ENCODE measurements around the gene WDR38.
"Not testable (repeated sequence)": the region's sequence is repeated elsewhere in the genome, so short reads cannot be mapped to it uniquely, and the experiment has no call there.

WDR38 gene

DNA sequence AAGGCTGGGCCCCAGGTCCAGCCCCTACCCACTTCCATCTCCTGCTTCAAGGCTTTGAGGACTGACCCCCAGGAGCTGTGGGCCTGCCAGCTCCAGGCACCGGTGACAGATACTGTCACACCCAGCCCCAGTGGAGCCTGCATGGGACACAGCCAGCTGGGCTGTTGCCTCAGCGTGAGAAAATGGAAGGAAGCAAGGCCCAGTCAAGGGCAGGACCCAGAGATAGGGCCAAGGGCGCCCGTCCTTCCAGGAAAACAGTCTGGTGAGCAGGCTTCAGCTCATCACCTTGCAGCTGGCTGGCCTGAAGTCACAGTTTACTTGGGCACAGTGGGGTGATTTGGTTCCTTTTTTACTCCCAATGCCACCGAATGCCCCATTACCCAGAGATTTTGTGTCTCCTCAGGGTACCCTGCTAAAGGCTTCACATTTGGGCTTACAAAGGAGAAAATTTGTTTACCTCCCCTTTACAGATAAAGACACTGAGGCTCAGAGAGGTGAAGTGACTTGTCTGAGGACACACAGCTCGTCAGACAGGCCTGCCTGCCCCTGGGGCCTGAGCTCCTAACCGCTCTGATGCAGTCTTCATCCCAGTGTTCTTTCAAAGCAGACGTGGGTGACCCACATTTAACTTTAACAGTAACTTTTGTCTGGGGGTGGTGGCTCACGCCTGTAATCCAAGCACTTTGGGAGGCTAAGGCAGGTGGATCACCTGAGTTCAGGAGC lies 21.5 kb upstream of the WDR38 start:
- H3K4me3 ChIP-seq (ENCODE audit: low read depth, low read length), result no peak overlapping the region
- no peak for DNase-seq (ENCODE audit: low read depth)

DNA sequence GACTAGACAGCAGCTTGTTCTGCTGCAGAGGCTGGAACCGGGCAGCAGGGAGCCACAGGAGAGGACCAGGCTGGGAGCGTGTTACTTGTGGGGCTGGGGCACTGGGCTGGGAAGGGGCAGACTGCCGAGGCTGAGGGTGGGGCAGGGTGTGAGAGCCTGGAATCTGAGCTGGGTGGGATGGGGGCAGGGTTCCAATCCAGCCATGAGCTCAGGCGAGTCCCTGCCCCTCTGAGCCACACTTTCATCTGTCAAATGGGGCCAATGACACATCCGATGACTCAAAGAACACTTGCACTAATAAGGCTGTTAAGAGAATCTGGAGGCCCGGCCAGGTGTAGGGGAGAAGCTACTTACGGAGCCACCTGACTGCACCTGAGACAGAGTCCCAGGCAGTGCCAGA lies 18.7 kb upstream of the WDR38 start:
- H3K4me3 ChIP-seq (ENCODE audit: low read depth, low read length), result no peak overlapping the region
- DNase-seq (ENCODE audit: low read depth), result no peak

DNA sequence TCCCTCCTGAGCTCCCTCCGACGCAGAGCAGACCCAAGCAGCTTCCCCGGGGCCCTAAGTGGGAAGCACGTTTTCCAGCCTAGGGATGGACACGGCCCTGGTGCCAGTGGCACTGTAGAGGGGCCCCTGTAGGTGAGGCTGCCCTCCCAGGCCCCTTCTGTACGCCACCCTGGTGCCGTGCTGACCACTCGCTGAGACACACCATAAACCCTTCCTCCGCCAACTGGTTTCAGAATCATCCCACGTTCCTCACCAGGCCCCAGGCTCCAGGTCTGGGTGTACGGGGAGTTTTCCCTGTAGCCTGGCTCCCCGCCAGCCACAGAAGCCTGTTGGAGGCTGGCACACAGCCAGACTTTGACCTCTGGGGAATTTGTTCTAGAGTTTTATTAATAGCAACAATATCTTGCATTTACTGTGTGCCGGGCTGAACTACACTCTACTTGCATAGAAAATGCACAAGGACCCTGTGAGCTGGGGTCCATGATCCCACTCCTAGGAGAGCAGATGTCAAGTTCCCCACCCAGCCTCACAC lies 18.2 kb upstream of the WDR38 start:
- peak; percentile 68 for DNase-seq (ENCODE audit: low read depth)
- no peak overlapping the region for H3K4me3 ChIP-seq (ENCODE audit: low read depth, low read length)

DNA sequence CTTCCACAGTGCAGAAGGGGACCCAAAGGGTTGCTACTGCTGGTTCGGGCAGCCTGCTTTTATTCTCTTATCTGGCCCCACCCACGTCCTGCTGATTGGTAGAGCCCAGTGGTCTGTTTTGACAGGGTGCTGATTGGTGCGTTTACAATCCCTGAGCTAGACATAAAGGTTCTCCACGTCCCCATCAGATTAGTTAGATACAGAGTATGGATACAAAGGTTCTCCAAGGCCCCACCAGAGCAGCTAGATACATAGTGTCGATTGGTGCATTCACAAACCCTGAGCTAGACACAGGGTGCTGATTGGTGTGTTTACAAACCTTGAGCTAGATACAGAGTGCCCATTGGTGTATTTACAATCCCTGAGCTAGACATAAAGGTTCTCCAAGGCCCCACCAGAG lies 15.1 kb upstream of the WDR38 start:
- not testable (repeated sequence) for H3K4me3 ChIP-seq (ENCODE audit: low read depth, low read length); DNase-seq (ENCODE audit: low read depth)

DNA sequence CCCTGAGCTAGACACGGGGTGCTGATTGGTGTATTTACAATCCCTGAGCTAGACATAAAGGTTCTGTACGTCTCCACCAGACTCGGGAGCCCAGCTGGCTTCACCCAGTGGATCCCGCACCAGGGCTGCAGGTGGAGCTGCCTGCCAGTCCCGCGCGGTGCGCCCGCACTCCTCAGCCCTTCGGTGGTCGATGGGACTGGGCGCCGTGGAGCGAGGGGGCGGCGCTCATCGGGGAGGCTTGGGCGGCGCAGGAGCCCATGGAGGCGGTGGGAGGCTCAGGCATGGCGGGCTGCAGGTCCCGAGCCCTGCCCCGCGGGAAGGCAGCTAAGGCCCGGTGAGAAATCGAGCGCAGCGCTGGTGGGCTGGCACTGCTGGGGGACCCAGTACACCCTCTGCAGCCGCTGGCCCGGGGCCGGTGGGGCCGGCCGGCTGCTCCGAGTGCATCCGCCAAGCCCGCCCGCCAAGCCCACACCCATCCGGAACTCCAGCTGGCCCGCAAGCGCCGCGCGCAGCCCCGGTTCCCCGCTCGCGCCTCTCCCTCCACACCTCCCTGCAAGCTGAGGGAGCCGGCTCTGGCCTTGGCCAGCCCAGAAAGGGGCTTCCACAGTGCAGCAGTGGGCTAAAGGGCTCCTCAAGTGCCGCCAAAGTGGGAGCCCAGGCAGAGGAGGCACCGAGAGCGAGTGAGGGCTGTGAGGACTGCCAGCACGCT lies 14.5 kb upstream of the WDR38 start:
- not testable (repeated sequence) for DNase-seq (ENCODE audit: low read depth); H3K4me3 ChIP-seq (ENCODE audit: low read depth, low read length)

DNA sequence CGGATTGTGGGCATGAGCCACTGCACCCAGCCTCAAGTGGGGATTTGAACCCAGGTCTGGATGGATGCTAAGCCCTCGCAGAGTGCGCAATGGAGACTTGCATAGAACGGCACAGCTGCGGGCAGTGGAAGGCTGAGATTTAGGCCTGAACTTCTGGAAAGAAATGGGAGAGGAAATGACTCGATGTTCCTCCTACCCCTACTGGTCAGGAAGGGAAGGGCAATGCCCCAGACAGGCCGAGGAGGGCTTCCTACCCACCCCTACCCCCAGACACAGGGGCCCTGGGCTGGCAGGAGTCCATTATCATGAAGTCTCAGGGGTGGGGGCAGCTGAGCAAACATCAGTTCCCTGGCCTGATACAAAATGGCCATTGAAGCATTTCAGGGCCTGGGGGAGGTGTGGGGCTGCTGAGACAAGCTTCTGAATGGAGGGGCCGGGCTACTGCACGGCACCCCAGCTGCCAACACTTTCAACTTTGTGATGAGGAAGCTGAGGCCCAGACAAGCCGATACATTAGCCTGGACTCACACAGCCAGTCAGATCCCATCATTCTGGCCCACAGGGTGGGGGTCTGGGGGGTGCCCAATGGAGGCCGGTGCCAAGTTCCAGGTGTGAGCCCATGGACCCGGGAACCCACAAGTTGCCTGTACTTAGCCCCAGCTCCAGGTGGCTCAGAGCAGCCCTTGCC lies 13.5 kb upstream of the WDR38 start:
- no peak overlapping the region for H3K4me3 ChIP-seq (ENCODE audit: low read depth, low read length)
- DNase-seq (ENCODE audit: low read depth), result no peak

DNA sequence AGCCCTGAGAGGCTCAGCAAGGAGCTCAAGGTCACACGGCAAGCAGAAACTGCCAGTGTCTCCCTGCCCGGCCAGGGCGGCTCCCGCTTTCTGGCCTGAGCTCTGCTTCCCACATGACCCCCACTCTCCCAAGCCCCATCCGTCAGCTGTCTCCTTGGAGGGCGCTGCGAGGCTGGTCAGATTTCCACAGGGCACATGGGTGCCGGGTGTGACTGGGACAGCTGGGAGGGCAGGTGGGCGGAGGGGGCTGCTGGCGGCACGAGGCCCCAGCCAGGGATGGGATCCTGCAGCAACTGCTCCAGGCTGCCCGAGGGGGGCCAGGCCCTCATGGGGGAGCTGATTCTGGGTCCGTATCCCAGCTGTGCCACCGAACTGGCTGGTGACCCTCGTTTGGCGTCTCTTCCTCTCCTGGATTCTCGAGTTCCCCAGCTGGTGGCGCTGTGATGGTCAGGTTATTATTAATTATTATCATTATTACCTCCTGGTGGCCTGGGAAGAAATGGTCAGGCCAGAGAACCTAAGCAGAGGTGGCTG lies 12.9 kb upstream of the WDR38 start:
- DNase-seq (ENCODE audit: low read depth), result peak; percentile 67
- H3K4me3 ChIP-seq (ENCODE audit: low read depth, low read length), result no peak overlapping the region

DNA sequence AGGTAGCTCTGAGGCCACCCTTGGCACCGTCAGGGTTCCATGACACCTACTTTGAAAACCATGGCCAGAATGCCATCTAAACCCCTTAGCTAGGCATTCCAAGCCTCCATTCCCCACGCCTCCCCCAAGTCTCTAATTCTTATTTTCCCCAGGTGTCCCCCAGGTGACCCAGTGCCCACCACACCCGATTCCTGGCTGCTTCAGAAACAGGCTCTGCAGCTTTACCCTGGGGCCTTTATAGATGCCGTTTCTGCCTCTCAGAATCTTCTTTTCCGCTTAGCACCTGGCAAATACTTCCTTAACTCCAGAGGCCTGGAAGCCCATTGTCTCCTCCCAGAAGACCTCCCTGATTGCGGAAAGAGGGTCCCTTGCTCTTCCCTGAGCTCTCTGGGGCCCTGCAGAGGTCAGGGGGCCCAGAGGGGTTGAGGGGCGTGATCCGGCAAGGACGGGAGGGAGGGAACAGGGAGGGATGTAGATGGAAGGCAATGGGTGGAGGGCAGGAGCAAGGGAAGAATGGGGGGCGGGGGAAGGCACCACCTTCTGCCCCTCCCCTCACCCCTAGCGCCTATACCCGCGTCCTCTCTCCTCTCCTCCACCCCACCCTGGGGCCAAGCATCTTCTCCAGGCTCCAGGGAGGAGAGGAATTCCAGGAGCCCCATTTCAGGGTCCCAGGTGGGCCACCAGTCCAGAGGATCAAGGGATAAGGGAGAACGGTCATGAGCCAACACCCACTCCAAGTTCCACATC lies 12.0 kb upstream of the WDR38 start:
- no peak overlapping the region for H3K4me3 ChIP-seq (ENCODE audit: low read depth, low read length)
- no peak for DNase-seq (ENCODE audit: low read depth)

DNA sequence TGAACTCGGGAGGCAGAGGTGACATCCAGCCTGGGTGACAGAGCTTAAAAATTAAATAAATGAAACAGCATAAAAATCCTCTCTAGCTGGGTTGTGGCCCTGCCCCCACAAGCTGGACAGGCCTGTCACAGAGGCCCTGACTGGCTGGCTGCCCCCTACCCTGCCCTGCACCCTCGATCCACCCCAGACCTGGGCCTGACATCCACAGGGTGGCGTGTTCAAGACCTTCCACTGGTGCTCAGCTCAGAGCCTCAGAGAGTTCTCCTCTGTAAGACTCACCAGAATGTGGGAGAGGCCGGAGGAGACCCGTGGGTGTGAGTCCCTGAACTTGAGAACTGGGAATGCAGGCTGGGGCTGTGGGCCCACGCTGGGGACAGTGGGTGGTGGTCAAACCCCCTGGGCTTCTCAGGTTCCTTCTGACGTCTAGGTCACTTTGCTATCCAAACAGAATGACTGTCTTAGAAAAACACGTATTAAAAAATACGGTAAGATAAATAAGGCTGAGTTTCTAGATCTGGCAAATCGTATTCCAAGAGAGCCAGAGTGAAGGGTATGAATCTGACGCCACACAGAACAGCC lies 9.7 kb upstream of the WDR38 start:
- peak; percentile 56 for DNase-seq (ENCODE audit: low read depth)
- no peak overlapping the region for H3K4me3 ChIP-seq (ENCODE audit: low read depth, low read length)

DNA sequence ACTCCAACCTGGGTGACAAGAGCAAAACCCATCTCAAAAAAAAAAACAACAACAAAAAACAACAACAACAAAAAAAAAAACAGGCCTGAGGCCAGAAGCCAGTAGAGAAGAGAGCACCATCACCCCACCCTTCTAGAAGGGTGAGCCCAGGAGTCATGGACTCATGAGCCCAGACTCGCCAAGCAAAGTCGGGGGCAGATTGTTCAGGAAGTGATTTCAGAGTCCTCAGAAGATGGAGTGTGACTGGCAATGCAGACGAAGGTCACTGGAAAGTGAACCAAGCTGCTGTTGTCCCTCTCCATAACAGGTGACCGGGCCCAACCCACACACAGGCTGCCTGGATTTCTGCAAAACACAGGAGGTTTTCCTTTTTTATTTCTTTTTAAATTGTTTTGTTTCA lies 9.0 kb upstream of the WDR38 start:
- DNase-seq (ENCODE audit: low read depth), result no peak
- H3K4me3 ChIP-seq (ENCODE audit: low read depth, low read length), result no peak overlapping the region

DNA sequence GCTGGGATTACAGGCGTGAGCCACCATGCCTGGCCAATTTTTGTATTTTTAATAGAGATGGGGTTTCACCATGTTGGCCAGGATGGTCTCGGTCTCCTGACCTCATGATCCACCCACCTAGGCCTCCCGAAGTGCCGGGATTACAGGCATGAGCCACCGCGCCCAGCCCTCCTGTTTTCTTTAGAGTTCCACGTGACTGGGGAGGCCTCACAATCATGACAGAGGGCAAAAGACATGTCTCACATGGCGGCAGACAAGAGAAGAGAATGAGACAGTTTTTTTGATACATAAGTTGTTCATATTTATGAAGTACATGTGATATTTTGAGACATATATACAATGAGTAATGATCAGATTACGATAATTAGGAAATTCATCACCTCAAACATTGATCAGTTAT lies 6.8 kb upstream of the WDR38 start:
- H3K4me3 ChIP-seq (ENCODE audit: low read depth, low read length); DNase-seq (ENCODE audit: low read depth): not testable (repeated sequence)

DNA sequence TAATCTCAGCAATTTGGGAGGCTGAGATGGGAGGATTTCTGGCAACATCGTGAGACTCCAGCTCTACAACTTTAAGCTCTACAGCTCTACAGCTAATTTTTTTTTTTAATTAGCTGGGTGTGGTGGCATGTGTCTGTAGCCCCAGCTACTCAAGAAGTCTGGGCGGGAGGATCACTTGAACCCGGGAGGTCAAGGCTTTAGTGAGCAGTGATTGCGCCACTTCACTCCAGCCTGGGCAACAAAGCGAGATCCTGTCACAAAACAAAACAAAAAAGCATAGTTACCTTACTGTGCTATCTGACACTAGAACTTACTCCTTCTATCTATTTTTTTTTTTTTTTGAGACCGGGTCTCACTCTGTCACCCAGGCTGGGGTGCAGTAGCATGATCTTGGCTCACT lies 6.3 kb upstream of the WDR38 start:
- H3K4me3 ChIP-seq (ENCODE audit: low read depth, low read length), result no peak overlapping the region
- no peak for DNase-seq (ENCODE audit: low read depth)

DNA sequence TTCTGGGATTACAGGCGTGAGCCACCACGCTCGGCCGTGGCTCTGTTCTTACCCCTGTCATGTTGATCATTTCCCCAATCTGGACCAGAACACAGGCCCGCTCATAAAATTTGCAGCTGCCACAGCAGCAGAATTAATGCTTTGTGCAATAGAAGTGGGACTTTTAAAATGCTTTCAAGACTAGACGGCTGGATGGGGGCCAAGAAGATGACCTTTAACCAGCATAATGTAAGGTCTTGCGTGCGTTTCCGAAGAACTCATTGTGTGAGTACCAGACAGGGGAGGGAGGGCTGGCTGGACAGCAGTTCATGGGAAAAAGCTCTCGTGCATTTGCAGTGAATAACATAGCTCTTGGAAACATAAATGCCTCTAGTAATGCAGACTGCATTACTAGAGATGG lies 3.5 kb upstream of the WDR38 start:
- peak; percentile 86 for DNase-seq (ENCODE audit: low read depth)
- H3K4me3 ChIP-seq (ENCODE audit: low read depth, low read length), result no peak overlapping the region

DNA sequence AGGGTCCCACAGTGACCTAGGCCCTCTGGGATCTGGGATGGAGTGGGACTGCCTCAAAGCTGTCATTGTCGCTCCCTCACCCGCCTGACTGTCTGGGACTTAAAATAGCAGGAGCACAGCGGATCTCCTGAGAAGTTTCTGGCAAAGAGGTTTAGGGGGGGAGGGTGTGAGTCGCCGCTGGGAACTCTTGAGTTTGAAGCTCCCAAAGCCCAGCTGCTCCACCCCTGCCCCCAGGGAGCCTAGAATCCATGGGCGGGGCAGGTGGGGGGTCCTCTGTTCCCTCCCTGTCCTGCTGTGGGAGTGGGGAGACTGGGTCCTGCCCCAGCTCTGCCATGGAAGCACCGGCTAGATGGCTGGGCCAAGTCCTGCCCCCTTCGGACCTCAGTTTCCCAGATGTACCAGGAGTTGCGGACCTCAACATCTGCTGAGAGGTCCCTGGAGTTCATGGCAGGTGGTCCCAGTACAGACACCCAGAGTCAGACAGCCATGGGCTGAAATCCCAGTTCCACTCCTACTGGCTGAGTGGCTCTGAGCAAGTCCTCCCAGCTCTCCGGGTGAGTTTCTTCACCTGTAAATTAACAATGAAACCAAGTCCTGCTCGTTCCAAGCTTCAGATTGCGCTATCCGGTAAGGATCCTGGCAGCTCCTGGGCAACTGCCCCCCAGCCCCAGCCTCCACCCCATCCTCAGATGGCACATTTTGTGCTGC lies 985 bp upstream of the WDR38 start:
- no peak overlapping the region for H3K4me3 ChIP-seq (ENCODE audit: low read depth, low read length)
- DNase-seq (ENCODE audit: low read depth), result no peak

DNA sequence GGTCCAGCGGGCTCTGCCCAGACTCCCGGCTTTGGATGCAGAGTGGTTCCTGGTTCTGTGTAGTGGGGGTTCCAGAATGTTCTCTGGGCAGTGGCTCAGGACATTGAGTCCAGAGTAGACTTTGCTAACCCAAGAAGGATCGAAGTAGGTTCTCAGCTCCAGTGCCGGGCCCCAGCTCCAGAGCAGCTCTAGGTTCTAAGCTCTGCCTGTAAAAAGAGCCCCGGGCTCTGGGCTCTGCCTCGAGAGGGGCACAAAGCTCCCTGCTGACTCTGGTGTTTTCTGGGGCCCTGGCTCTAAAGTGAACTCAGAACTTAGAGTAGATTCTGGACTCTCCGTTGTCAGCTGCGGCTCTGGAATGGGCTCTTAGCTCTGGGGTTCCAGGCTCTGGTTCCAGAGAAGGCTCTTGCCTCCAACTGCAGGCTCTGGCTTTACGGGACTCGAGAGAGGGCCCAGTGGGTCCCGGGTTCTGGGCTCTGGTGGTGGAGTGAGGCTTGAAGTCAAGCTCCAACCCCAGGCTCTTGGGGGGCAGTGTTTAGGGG lies 414 bp downstream of the WDR38 start:
- no peak for DNase-seq (ENCODE audit: low read depth)
- H3K4me3 ChIP-seq (ENCODE audit: low read depth, low read length), result peak overlapping the region; percentile 51

DNA sequence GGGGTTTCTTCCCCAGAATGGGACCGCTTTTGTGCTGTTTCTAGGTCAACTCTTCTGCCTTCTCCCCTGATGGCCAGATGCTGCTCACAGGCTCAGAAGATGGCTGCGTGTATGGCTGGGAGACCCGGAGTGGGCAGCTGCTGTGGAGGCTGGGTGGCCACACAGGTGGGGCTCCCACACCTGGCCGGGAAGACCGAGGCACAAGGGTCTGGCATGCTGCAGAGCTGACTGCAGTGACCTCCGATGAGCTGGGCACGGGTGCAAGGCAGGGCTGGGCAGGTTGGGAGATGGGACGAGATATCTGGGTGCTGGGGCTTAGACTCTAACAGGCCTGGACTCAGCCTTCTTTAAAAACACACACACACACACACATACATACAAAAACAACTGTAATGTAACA lies 901 bp downstream of the WDR38 start:
- no peak for DNase-seq (ENCODE audit: low read depth)
- H3K4me3 ChIP-seq (ENCODE audit: low read depth, low read length), result no peak overlapping the region

DNA sequence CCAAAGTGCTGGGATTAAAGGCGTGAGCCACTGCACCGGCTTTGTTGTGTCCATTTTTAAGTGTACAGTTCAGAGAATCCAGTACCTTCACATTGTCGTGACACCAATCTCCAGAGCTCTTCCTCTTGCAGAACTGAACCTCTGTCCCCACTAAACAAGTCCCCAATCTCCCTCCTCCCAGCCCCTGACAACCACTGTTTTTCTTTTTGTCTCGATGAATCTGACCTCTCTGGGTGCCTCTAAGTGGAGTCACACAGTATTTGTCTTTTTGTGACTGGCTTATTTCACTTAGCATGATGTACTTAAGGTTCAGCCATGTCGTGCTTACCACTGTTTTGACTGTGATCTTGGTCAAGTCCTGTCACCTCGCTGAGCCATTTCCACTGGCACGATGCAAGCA lies 1.6 kb downstream of the WDR38 start:
- no peak for DNase-seq (ENCODE audit: low read depth)
- no peak overlapping the region for H3K4me3 ChIP-seq (ENCODE audit: low read depth, low read length)

DNA sequence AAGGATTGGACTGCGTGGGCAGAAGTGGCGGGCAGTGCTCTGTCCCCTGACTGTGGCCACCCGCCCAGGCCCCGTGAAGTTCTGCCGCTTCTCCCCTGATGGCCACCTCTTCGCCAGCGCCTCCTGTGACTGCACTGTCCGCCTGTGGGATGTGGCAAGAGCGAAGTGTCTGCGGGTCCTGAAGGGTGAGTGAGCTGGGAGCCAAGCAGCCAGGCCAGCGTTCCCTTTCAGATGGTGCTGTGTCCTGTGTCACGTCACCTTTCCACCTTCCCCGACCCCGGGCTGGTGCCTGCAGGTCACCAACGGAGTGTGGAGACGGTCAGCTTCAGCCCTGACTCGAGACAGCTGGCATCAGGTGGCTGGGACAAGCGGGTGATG lies 2.3 kb downstream of the WDR38 start:
- H3K4me3 ChIP-seq (ENCODE audit: low read depth, low read length), result no peak overlapping the region
- no peak for DNase-seq (ENCODE audit: low read depth)

Data from skeletal muscle cell (primary cell).